HEK293 (cell line): ENCODE results near the gene VPS54.

ENCODE experiments used
- GFI1B ChIP-seq: fragments of 450-650 bp; formaldehyde crosslinking; IDR thresholded peaks from 2 replicates; pipeline ENCODE4 v1.5.1; 2016; ENCODE audit warnings: missing biosample characterization, missing genetic modification characterization
- GLI2 ChIP-seq: fragments of 450-650 bp; formaldehyde crosslinking; IDR thresholded peaks from 2 replicates; pipeline ENCODE4; 2017; ENCODE audit warnings: missing biosample characterization, missing genetic modification characterization, low read depth, borderline replicate concordance
- GLI4 ChIP-seq: fragments of 450-650 bp; formaldehyde crosslinking; IDR thresholded peaks from 2 replicates; pipeline ENCODE4 v1.5.1; 2016; ENCODE audit warnings: missing biosample characterization, missing genetic modification characterization
- KLF10 ChIP-seq: fragments of 450-650 bp; IDR thresholded peaks from 2 replicates; pipeline ENCODE4 v1.5.1; 2018; ENCODE audit warnings: missing biosample characterization, mild to moderate bottlenecking, missing genetic modification characterization
- YY1 ChIP-seq: fragments of 450-650 bp; formaldehyde crosslinking; IDR thresholded peaks from 2 replicates; pipeline ENCODE4 v1.5.1; 2018; ENCODE audit warnings: missing biosample characterization, missing genetic modification characterization
- ZBTB1 ChIP-seq: fragments of 450-650 bp; formaldehyde crosslinking; IDR thresholded peaks from 2 replicates; pipeline ENCODE4 v1.5.1; 2016; ENCODE audit warnings: missing biosample characterization, missing genetic modification characterization
- ZBTB48 ChIP-seq: fragments of 450-650 bp; formaldehyde crosslinking; IDR thresholded peaks from 2 replicates; pipeline ENCODE4 v1.5.1; 2016; ENCODE audit warnings: missing biosample characterization, missing genetic modification characterization
- ZNF132 ChIP-seq: fragments of 450-650 bp; formaldehyde crosslinking; IDR thresholded peaks from 2 replicates; pipeline ENCODE4 v1.5.1; 2017; ENCODE audit warnings: missing biosample characterization, missing genetic modification characterization, borderline replicate concordance
- ZNF140 ChIP-seq: fragments of 450-650 bp; formaldehyde crosslinking; IDR thresholded peaks from 2 replicates; pipeline ENCODE4 v1.5.1; 2016; ENCODE audit warnings: missing biosample characterization, missing genetic modification characterization
- ZNF274 ChIP-seq, 2 experiments: fragments of 200-500 bp in 1 of 2; fragments of 450-650 bp in 1 of 2; sonication (Bioruptor generic) in 1 of 2; formaldehyde crosslinking in 1 of 2; IDR thresholded peaks; 2 replicates each; pipeline versions ENCODE4 v1.5.1 to v1.6.1; 2014 to 2016; ENCODE audit warnings: borderline replicate concordance in 1 of 2, inconsistent platforms in 1 of 2, low read length in 1 of 2, missing biosample characterization in 1 of 2, missing genetic modification characterization in 1 of 2
- ZNF366 ChIP-seq: fragments of 450-650 bp; formaldehyde crosslinking; conservative IDR thresholded peaks from 2 replicates; pipeline ENCODE4 v1.5.1; 2016; ENCODE audit warnings: missing biosample characterization, missing genetic modification characterization
- ZNF416 ChIP-seq: fragments of 450-650 bp; formaldehyde crosslinking; IDR thresholded peaks from 2 replicates; pipeline ENCODE4 v1.5.1; 2016; ENCODE audit warnings: missing biosample characterization, missing genetic modification characterization
- ZNF433 ChIP-seq: fragments of 450-650 bp; formaldehyde crosslinking; IDR thresholded peaks from 2 replicates; pipeline ENCODE4 v1.5.1; 2016; ENCODE audit warnings: missing biosample characterization, missing genetic modification characterization, low read depth
- ZNF530 ChIP-seq: fragments of 450-650 bp; formaldehyde crosslinking; IDR thresholded peaks from 2 replicates; pipeline ENCODE4 v1.5.1; 2016; ENCODE audit warnings: low read depth, missing biosample characterization, missing genetic modification characterization
- ZNF561 ChIP-seq: fragments of 450-650 bp; IDR thresholded peaks from 2 replicates; pipeline ENCODE4 v1.5.1; 2018; ENCODE audit warnings: missing biosample characterization, missing genetic modification characterization, borderline replicate concordance
- ZNF610 ChIP-seq: fragments of 450-650 bp; formaldehyde crosslinking; IDR thresholded peaks from 2 replicates; pipeline ENCODE4 v1.5.1; 2016; ENCODE audit warnings: missing biosample characterization, missing genetic modification characterization, borderline replicate concordance
- ZNF624 ChIP-seq: fragments of 450-650 bp; formaldehyde crosslinking; IDR thresholded peaks from 2 replicates; pipeline ENCODE4 v1.5.1; 2017; ENCODE audit warnings: missing biosample characterization, missing genetic modification characterization
- ZNF707 ChIP-seq: fragments of 450-650 bp; formaldehyde crosslinking; IDR thresholded peaks from 2 replicates; pipeline ENCODE4 v1.5.1; 2016; ENCODE audit warnings: missing biosample characterization, missing genetic modification characterization
- ZSCAN23 ChIP-seq: fragments of 450-650 bp; formaldehyde crosslinking; IDR thresholded peaks from 2 replicates; pipeline ENCODE4 v1.5.1; 2016; ENCODE audit warnings: missing biosample characterization, missing genetic modification characterization
- TF ChIP-seq, protein P1 (sequence below): fragments of 450-650 bp; formaldehyde crosslinking; IDR thresholded peaks from 2 replicates; pipeline ENCODE4 v1.5.1; 2016; ENCODE audit warnings: missing biosample characterization, missing genetic modification characterization
- TF ChIP-seq, protein P2 (sequence below): fragments of 450-650 bp; formaldehyde crosslinking; IDR thresholded peaks from 2 replicates; pipeline ENCODE4 v1.5.1; 2016; ENCODE audit warnings: missing biosample characterization, missing genetic modification characterization, borderline replicate concordance
- TF ChIP-seq, protein P3 (sequence below): fragments of 450-650 bp; formaldehyde crosslinking; IDR thresholded peaks from 2 replicates; pipeline ENCODE4 v1.5.1; 2017; ENCODE audit warnings: missing biosample characterization, mild to moderate bottlenecking, missing genetic modification characterization, moderate library complexity
- TF ChIP-seq, protein P4 (sequence below): fragments of 450-650 bp; formaldehyde crosslinking; IDR thresholded peaks from 2 replicates; pipeline ENCODE4 v1.5.1; 2016; ENCODE audit warnings: missing biosample characterization, missing genetic modification characterization
- TF ChIP-seq, protein P5 (sequence below): fragments of 450-650 bp; formaldehyde crosslinking; IDR thresholded peaks from 2 replicates; pipeline ENCODE4 v1.5.1; 2016; ENCODE audit warnings: missing biosample characterization, missing genetic modification characterization
- TF ChIP-seq, protein P6 (sequence below): fragments of 450-650 bp; formaldehyde crosslinking; conservative IDR thresholded peaks from 2 replicates; pipeline ENCODE4 v1.5.1; 2016; ENCODE audit warnings: low read depth, missing biosample characterization, missing genetic modification characterization

Gene VPS54

DNA sequence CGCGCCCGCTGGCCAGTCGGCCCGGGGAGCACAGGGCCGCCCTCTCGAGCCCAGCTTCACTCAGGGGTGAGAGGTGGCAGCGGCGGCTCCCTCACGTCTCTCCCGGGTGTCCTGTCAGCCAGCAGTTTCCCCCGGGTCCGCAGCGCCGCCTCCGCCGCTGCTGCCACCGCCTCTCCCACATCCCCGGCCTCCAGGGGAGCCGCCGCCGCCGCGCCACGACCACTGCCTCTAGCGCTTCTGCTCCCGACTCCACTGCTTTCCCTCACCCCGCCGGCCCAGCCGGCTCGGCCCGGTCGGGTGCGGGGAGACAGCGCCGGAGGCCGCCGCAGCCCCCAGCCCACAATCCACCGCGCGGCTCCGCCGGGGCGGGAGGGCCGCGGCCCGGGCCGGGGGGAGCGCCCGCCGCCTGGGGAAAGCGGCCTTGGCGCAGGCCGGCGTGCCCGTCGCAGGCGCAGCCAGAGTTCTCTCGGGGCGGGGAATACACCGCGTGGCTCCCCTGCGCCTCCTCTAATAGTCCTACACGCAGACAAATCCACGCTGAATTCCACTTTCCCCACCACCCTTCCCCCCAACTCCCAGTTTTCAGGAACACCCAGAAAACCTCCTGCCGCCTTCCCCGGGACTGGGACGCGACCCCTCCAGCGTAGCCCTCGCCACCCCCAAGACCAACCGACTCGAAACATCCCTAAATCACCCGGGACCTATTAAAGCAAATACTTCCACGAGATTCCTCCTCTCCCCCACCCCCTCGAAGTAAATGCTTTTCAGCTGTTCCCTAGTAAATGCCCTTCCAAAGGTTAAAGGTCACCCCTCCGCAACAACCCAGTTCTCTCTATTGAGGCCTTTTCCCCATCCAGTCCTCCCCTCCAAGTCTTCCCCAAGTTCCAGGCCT lies at the start of gene VPS54 (continued):
- TF ChIP-seq ZNF274 (IDR thresholded peaks at IDR 0.05; ENCODE audit: low read length) (no peak), ZNF274 (tag by site-specific recombination; IDR thresholded peaks at IDR 0.05; ENCODE audit: borderline replicate concordance) (no peak), ZNF624 (no peak), GLI2 (tag by site-specific recombination) (no peak), ZNF140 (no peak), ZNF132 (no peak), ZNF610 (tag by site-specific recombination) (no peak), ZSCAN23 (no peak), ZNF530 (tag by site-specific recombination) (no peak), ZNF433 (tag by site-specific recombination) (no peak), KLF10 (tag by site-specific recombination) (no peak), GFI1B (tag by site-specific recombination) (no peak), ZBTB48 (peak; percentile 88), ZNF707 (no peak), ZBTB1 (no peak), ZNF416 (tag by site-specific recombination) (no peak), ZNF561 (tag by site-specific recombination) (peak; percentile 54; the same call in 1 of the 2 replicates), YY1 (tag by site-specific recombination) (no peak), GLI4 (tag by site-specific recombination) (0 out of 2 replicates have a peak, but pooled peaks have one; percentile 29), ZNF366 (peak; percentile 57)
- TF ChIP-seq, protein P1, sequence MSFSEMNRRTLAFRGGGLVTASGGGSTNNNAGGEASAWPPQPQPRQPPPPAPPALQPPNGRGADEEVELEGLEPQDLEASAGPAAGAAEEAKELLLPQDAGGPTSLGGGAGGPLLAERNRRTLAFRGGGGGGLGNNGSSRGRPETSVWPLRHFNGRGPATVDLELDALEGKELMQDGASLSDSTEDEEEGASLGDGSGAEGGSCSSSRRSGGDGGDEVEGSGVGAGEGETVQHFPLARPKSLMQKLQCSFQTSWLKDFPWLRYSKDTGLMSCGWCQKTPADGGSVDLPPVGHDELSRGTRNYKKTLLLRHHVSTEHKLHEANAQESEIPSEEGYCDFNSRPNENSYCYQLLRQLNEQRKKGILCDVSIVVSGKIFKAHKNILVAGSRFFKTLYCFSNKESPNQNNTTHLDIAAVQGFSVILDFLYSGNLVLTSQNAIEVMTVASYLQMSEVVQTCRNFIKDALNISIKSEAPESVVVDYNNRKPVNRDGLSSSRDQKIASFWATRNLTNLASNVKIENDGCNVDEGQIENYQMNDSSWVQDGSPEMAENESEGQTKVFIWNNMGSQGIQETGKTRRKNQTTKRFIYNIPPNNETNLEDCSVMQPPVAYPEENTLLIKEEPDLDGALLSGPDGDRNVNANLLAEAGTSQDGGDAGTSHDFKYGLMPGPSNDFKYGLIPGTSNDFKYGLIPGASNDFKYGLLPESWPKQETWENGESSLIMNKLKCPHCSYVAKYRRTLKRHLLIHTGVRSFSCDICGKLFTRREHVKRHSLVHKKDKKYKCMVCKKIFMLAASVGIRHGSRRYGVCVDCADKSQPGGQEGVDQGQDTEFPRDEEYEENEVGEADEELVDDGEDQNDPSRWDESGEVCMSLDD (tag by site-specific recombination), result peak; percentile 48; the same call in 1 of the 2 replicates
- TF ChIP-seq, protein P2, sequence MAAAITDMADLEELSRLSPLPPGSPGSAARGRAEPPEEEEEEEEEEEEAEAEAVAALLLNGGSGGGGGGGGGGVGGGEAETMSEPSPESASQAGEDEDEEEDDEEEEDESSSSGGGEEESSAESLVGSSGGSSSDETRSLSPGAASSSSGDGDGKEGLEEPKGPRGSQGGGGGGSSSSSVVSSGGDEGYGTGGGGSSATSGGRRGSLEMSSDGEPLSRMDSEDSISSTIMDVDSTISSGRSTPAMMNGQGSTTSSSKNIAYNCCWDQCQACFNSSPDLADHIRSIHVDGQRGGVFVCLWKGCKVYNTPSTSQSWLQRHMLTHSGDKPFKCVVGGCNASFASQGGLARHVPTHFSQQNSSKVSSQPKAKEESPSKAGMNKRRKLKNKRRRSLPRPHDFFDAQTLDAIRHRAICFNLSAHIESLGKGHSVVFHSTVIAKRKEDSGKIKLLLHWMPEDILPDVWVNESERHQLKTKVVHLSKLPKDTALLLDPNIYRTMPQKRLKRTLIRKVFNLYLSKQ (tag by site-specific recombination), result no peak
- TF ChIP-seq, protein P3, sequence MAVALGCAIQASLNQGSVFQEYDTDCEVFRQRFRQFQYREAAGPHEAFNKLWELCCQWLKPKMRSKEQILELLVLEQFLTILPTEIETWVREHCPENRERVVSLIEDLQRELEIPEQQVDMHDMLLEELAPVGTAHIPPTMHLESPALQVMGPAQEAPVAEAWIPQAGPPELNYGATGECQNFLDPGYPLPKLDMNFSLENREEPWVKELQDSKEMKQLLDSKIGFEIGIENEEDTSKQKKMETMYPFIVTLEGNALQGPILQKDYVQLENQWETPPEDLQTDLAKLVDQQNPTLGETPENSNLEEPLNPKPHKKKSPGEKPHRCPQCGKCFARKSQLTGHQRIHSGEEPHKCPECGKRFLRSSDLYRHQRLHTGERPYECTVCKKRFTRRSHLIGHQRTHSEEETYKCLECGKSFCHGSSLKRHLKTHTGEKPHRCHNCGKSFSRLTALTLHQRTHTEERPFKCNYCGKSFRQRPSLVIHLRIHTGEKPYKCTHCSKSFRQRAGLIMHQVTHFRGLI (tag by site-specific recombination), result no peak
- TF ChIP-seq, protein P4, sequence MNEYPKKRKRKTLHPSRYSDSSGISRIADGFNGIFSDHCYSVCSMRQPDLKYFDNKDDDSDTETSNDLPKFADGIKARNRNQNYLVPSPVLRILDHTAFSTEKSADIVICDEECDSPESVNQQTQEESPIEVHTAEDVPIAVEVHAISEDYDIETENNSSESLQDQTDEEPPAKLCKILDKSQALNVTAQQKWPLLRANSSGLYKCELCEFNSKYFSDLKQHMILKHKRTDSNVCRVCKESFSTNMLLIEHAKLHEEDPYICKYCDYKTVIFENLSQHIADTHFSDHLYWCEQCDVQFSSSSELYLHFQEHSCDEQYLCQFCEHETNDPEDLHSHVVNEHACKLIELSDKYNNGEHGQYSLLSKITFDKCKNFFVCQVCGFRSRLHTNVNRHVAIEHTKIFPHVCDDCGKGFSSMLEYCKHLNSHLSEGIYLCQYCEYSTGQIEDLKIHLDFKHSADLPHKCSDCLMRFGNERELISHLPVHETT (tag by site-specific recombination), result no peak
- TF ChIP-seq, protein P5, sequence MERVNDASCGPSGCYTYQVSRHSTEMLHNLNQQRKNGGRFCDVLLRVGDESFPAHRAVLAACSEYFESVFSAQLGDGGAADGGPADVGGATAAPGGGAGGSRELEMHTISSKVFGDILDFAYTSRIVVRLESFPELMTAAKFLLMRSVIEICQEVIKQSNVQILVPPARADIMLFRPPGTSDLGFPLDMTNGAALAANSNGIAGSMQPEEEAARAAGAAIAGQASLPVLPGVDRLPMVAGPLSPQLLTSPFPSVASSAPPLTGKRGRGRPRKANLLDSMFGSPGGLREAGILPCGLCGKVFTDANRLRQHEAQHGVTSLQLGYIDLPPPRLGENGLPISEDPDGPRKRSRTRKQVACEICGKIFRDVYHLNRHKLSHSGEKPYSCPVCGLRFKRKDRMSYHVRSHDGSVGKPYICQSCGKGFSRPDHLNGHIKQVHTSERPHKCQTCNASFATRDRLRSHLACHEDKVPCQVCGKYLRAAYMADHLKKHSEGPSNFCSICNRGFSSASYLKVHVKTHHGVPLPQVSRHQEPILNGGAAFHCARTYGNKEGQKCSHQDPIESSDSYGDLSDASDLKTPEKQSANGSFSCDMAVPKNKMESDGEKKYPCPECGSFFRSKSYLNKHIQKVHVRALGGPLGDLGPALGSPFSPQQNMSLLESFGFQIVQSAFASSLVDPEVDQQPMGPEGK (tag by site-specific recombination), result peak; percentile 71
- TF ChIP-seq, protein P6, sequence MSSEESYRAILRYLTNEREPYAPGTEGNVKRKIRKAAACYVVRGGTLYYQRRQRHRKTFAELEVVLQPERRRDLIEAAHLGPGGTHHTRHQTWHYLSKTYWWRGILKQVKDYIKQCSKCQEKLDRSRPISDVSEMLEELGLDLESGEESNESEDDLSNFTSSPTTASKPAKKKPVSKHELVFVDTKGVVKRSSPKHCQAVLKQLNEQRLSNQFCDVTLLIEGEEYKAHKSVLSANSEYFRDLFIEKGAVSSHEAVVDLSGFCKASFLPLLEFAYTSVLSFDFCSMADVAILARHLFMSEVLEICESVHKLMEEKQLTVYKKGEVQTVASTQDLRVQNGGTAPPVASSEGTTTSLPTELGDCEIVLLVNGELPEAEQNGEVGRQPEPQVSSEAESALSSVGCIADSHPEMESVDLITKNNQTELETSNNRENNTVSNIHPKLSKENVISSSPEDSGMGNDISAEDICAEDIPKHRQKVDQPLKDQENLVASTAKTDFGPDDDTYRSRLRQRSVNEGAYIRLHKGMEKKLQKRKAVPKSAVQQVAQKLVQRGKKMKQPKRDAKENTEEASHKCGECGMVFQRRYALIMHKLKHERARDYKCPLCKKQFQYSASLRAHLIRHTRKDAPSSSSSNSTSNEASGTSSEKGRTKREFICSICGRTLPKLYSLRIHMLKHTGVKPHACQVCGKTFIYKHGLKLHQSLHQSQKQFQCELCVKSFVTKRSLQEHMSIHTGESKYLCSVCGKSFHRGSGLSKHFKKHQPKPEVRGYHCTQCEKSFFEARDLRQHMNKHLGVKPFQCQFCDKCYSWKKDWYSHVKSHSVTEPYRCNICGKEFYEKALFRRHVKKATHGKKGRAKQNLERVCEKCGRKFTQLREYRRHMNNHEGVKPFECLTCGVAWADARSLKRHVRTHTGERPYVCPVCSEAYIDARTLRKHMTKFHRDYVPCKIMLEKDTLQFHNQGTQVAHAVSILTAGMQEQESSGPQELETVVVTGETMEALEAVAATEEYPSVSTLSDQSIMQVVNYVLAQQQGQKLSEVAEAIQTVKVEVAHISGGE (tag by site-specific recombination), result peak; percentile 84
